ENCODE measurements around the gene DVL2.

The DVL2 gene

DNA sequence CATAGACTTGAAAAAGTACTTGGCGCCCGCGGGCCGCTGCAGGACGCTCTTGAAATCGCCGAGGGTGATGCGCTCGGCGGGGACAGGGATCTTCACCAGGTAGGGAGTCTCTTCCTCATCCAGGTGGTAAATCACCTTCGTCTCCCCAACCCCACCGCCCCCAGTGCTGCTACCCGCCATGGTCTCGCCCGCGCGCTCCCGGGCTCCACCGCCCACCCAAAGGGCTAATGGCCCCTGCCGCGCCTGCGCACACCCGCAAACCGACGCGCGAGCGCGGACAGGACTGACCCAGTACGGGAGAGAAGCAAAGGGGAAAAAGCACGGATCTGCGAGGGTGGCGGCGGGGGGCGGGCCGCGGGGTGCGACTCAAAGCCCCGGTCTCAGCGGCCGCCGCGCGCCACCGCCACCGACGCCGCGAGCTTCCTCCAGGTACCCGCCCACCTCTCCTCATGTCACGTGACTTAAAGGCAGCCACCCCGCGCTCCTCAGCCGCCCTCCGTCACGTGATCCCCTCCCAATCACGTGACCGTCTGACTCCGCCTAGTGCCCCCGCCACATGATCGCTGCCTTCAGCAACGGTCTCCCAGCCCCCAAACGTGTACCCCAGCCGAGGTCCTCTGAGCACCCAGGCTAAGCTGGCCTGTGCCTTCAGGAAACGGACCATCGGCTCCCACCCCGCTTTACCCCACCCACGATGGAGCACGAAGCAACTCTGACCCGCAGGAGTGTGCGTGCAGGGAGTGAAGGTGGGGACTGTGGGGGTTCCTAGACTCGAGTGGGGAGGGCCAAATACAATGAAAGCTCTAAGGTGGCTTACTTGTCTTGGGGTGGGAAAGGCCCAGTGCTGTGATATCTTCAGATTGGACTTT is at the start of gene DVL2:
TSS of gene DVL2 (minus strand) at position 435 of the 869 bp plus-strand sequence. CDS start at position 180, 255 bp downstream.
- DNase-seq: peak; percentile 96

DNA sequence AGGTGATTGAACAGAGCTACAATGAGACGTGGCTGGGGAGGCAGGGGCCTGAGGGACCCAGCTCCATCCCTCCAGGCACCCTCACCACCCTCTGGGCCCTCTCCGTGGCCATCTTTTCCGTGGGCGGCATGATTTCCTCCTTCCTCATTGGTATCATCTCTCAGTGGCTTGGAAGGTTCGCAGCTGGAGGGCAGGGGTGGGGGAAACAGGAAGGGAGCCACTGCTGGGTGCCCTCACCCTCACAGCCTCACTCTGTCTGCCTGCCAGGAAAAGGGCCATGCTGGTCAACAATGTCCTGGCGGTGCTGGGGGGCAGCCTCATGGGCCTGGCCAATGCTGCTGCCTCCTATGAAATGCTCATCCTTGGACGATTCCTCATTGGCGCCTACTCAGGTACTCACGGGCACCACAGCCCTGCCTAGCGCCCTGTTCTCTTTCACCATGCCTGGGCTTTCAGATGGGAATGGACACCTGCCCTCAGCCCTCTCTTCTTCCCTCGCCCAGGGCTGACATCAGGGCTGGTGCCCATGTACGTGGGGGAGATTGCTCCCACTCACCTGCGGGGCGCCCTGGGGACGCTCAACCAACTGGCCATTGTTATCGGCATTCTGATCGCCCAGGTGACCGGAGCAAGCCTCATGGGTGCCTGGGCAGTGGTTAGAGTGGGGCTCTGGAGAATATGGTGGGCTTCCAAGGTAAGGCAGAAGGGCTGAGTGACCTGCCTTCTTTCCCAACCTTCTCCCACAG is 49.3 kb upstream of the DVL2 start:
- DNase-seq: no peak

DNA sequence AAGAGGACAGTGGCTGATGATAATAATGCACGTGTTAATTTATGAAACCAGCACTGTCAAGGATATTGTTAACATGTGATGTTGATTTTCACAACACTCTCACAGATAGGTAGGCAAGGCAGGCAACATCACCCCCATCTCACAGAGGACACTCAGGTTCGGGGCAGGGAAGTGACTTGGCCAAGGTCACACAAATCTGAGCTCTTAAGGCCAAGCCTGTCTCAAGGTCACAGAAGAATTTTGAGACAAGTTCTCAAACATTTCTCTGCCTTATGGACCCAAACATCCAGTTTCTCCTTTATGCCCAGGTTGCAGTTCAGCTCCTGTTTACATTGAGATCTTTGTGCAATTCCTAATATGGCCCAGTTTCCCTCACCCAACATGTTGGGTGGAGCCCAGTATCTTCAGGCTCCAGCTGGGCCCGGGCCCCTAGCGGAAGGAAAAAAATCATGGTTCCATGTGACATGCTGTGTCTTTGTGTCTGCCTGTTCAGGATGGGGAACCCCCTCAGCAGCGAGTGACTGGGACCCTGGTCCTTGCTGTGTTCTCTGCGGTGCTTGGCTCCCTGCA is 48.5 kb upstream of the DVL2 start:
- no peak for DNase-seq

DNA sequence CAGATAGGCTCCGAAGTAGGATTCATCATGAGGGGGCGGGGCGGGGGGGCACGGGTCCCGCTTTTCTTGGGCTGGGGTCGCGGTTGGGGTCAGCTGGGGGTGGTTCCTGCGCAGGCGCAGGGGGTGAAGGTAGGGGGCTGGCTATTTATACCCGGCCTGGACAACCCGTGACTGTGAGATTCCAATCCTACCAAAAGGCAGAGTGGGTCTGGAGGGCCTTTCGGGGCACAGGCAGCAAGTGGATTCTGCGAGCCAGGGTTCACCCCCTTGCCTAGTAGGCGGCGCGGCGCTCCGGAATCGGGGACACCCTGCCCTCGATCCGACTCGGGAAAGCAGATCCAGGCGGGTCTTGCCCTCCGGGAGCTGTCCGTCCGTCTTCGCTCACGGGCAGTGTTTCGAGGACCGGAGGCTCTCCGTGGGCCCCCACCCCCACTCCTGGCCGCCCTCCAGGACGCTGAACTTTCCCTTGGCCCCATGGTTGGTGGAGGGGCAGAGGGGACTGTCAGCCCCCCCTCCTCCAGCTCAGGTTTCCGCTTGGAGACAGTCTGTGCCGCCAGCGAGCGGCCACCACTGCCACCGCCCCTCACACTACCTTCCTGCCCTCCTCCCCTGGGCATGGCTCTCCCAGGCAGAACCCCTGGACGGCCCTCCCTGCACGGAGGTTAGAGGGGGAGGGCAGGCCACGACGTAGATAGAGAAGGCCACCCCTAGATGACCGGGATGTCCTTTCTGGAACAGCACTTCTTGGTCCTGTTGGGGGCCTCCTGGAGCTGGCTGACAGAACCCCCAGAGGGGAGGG is 47.8 kb upstream of the DVL2 start:
- DNase-seq: no peak

DNA sequence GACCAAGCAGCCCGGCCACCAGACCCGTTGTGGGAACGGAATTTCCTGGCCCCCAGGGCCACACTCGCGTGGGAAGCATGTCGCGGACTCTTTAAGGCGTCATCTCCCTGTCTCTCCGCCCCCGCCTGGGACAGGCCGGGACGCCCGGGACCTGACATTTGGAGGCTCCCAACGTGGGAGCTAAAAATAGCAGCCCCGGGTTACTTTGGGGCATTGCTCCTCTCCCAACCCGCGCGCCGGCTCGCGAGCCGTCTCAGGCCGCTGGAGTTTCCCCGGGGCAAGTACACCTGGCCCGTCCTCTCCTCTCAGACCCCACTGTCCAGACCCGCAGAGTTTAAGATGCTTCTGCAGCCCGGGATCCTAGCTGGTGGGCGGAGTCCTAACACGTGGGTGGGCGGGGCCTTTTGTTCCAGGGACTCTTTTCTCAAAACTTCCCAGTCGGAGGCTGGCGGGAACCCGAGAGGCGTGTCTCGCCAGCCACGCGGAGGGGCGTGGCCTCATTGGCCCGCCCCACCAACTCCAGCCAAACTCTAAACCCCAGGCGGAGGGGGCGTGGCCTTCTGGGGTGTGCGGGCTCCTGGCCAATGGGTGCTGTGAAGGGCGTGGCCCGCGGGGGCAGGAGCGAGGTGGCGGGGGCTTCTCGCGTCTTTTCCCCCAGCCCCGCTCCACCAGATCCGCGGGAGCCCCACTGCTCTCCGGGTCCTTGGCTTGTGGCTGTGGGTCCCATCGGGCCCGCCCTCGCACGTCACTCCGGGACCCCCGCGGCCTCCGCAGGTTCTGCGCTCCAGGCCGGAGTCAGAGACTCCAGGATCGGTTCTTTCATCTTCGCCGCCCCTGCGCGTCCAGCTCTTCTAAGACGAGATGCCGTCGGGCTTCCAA is 47.0 kb upstream of the DVL2 start, which contains the start of gene SLC2A4:
TSS of gene SLC2A4 (plus strand) at position 645 of the 879 bp plus-strand sequence. CDS start at position 862, 217 bp downstream.
- DNase-seq: peak; percentile 89

DNA sequence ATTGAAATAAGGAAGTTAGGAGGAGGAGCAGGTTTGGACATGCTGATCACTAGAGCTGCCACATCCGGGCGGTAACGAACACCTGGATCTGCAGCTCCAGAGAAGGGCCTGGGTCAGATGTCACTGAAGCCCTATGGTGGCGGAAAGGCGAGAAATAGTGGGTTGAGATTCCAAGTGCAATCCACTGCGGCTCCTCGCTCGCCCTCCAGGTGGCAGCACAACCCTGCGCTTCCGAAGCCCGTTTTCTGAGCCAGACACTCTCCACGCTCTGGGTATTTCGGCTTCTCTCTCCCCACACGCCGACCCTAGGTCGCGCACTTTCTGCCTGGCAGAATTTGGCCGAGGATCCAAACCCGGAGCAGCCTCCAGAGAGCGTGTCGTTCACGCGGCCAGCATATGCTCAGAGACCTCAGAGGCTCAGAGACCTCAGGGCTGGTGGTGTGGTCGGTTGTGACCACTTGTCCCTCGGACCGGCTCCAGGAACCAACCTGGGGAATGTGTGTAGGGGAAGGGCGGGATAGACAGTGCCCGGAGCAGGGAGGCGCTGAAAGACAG is 46.3 kb upstream of the DVL2 start:
- peak; percentile 90 for DNase-seq

DNA sequence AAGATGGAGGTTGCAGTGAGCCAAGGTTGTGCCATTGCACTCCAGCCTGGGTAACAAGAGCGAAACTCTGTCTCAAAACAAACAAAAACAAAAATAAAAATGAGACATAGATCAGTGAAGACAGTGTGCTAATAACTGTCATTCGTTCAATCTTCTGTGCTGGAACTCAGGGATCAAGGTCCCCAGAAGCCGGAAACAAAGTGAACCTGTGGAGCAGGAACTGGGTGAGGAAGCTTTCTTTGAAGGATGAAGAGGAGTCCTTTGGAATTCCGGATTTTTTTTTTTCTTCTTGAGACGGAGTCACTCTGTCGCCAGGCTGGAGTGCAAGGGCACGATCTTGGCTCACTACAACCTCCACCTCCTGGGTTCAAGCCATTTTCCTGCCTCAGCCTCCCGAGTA is 45.1 kb upstream of the DVL2 start:
- DNase-seq: no peak

DNA sequence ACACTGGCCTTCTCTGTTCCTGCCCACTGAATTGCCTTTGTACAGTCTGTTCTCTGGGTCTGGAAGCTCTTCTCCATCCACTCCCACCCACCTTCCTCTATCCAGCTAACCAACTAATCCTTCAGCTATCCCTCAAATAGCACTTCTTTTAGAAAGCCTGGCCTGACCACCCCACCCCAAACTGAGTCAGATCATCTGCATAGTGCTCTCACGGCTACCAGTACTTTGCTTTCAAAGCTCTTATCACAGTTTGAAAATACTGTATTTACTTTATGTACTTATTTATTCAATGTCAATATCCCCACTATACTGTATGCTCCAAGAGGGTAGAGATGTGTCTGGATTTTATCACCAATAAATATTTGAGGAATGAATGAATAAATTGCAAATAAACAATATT is 32.5 kb upstream of the DVL2 start:
- no peak for DNase-seq

DNA sequence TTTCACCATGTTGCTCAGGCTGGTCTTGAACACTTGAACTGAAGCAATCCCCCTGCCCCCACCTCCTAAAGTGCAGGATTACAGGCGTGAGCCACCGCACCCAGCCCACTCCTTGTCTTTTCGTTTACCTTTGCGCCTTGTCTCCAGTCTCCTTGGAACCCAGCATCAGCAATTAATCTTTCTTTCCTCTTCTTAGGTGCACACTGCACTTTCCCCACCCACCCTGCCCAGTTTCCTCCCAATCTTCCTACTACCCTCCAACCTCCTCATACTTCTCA is 29.4 kb upstream of the DVL2 start:
- no peak for DNase-seq

DNA sequence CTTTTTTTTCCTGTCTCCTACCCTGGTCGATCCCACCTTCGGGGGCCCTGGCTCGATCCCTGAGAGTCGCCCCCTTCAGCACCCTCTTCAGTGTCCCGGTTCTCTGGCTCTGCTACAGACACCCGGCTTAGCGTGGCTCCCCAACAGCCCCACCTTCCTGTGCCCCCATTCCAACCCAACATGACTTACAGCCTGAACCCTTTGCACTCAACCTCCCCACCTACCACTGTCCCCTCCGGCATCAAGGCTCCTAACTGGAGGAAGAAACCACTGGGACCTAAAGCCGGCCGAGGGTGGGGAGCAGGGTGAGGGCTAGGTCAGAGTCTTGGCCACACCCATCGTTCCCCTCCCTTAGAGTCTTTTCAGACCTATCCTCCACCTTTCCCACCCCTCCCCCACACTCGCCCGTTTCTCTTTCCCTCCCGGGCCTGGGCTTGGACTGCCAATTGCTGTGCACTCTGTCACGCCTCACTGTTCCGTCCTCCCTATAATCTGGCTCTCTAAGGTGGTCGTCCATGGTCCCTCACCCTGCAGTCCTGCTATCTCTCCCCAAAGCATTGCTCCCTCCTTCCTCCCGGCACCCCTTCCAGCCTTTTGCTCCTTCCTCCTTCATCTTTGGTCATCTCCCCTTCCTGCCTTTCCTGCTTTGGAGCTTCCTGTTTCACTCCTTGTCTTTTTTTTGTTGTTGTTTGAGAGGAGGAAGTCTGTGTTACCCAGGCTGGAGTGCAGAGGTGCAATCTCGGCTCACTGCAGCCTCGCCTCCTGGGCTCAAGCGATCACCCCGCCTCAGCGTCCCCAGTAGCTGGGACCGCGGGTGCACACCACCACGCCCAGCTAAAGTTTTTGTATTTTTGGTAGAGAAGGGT is 28.9 kb upstream of the DVL2 start:
- no peak for DNase-seq

DNA sequence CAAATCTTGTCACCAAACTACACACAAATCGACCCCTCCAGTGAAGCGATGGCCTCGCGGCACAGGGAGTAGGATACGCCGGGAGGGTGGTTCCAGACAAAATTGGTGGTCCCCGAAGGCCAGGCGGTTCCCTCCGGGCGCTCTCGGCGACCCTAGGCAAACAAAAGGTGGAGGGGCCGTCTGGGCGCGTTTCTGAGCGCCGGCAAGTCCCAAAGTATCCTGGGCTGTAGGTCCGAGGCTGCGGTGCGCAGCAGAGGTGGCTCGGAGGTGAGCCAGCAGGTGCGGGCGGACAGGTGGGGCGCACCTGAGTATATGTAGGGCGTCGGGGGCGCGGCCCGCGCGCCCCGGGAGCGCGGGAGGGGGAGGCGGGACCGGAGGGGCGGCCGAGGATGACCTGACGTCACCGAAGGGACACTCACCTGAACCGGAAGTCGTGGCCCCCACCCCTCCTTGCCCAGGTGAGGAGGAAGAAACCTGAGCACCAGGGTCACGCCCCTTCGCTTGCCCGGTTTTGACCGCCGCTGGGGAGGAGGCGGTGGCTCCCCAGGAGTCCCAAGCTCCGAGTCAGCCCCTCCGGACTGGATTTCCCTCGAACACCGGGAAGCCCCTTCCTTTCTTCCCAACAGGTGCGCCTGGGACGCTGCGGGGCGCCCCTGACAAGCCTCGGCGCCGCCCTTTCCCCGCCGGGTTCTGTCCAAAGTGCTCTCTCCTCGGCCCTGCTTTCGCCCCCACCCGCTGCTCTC is 28.0 kb upstream of the DVL2 start, which contains the start of gene CLDN7:
TSS of gene CLDN7 (minus strand) at position 287 of the 743 bp plus-strand sequence. CDS start 435 bp downstream, outside the sequence.
- no peak for DNase-seq

DNA sequence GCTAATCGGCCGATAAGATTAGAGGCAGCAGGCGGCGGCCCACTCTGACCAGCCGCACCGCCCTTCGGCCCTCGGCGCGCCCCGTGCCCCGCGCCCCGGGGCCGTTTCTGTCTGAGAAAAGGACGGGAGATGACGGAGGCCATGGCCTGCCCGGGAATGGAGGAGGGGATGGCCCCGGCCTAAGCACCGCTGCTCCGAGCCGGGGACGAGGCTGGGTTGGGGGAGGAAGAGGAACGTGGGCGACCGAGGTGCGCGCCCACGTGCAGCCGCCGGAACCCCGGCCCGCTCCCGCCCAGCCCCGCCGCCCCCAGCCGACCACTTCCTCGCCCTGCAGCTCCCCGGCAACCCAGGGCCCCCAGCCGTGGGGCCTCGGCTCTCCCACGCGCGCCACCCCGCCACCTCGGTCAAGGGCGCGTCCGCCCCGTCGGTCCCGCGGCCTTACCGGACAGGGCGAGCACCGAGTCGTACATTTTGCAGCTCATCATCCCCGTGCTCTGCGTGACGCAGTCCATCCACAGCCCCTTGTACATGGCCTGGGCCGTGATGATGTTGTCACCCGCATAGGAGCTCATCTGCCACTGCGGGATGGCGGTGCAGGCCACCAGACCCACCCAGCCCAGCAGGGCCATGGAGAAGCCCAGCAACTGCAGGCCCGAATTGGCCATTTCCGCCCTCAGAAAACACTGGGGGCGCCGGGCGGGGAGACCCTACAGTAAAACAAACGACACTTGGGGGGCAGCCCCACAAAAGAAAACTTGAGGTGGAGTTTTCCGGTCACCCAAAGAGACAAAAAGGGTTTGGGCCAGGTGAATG is 27.3 kb upstream of the DVL2 start:
- peak; percentile 33 for DNase-seq

DNA sequence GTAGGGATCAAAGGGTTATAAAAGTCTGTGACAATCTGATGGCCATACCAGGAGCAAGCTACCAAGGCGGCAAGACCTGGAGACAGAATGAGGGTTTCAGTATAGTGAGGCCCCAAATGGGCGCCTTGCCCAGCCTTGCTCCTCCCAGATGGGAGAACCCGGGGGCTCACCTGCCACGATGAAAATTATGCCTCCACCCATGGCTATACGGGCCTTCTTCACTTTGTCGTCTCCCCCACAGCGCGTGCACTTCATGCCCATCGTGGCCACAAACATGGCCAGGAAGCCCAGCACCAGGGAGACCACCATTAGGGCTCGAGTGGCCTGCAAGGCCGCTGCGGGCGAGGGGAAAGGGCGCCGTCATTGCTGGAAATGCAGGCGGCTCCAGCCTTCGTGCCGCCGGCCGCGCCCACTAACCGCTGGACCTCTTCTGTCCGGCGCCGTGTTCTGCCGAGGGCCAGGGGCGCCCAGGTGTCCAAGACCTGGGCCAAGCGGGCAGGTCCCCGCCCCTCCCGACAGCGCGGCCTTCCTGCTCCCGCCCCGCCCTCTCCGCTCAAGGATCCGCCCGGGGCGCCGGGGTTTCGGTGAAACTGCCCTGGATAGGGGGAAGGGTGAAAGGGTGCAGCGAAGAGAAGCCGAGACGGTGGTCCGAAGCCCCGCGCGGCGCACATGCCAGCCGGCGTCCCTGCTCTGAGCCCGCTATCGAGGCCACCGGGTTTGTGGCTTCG is 26.5 kb upstream of the DVL2 start:
- DNase-seq: peak; percentile 39

DNA sequence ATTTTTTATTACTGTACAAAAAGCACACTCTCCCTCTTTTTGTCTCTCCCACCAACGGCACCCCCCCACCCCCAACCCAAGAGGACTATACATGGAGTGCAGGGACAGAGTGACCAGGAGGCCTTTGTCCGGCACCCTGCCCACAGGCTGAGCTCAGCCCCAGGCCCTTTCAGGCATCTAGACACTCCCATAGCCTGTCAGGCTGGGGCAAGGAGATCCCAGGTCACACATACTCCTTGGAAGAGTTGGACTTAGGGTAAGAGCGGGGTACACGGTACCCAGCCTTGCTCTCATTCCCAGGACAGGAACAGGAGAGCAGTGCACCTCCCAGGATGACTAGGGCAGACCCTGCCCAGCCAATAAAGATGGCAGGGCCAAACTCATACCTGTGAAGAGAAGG is 25.8 kb upstream of the DVL2 start:
- DNase-seq: no peak

DNA sequence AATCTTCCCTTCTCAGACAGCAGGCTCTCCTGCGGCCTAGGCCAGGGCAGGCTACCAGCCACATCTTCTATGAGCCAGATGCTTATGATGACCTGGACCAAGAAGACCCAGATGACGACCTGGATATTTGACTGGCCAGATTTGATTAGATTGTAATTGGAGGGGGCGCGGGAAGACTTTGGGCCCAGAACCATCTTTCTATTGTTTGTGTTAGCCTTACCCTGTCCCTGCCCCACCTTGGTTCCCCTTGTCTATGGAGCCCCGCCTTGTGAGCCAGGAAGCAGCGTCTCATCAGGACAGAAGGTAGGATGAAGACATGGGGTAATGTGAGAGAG is 25.2 kb upstream of the DVL2 start:
- no peak for DNase-seq

DNA sequence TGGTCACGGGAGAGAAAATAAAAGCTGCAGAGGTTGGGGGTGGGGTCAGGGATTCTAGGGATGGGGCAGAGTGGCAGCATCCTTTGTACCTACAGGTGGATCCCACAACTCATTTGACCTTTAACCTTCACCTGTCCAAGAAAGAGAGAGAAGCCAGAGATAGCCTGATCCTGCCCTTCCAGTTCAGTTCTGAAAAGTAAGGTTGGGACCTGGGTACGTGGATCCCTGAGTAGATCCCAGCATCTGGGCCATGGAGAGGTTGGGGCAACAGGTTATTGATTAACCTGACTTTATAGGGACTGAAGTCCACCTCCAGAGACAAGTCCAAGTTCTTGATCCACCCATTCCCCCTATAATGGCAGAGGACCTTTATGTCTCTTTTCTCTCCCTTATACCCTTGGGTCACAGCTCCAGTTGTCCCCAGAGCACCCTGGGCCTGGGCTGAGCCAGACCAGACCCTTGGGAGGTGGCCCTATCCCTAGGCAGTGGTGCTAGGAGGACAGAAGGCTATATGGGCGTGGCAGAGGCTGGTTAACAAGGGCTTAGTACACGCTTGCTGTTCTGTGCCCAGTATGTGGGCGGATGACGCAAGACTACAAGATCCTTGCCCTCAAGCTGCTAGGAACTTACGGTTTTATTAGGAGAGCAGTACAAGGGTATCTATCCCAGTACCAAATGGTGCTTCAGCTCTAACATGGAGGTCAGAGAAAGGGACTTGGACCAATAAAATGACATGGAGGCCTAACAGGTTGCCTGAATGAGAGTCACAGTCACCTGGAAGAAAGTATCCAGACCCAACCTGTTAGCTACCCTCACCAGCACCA is 24.6 kb upstream of the DVL2 start:
- no peak for DNase-seq

DNA sequence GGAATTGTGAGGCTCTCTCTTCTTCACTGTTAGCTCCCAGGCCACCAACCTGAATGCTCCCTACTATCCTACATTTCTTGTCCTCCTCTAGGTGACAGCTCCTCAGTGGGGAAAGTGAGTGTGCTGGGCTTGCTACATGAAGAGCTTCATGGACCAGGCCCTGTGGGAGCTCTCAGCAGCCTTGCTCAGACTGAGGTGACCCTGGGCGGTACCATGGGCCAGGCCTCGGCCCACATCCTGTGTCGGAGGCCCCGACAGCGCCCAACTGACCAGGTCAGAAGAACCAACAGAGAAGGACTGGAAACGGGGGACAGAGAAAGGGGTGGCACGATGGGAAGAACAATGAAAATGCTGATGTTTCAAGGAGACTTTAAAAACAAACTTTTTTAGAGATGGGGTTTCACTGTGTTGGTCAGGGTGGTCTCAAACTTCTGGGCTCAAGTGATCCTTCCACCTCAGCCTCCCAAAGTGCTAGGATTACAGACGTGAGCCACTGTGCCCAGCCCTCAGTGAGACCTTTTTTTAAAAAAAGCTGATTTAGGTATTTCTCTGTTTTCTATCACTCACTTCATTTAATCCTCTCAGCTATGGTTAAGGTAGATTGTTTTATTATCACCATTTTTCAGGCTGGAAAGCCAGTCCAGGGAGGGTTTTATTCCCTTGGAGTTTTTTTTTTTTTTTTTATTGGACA is 22.6 kb upstream of the DVL2 start:
- DNase-seq: no peak

Data from CD4-positive, alpha-beta T cell treated with Interleukin-17A for 1 hour (primary cell).